Epithelial cell of proximal tubule (primary cell): ENCODE data around the gene CSKMT. TPM values are rescaled to one million over a fixed set of nuclear protein-coding genes. Genes with fewer than 3 reads are reported as not detected.
A peak's percentile ranks its signal among the peaks of the same experiment; 100 is the strongest.

ENCODE experiments used
- DNase-seq: peaks from one replicate; pipeline ENCODE4 v3.0.0-alpha.2; 2011; ENCODE audit warnings: low read depth
- H3K4me3 ChIP-seq: 2 replicates; pipeline ENCODE4 v1.5.1; 2011; ENCODE audit warnings: low read depth, mild to moderate bottlenecking, low read length
- CTCF ChIP-seq: conservative IDR thresholded peaks from 2 replicates; pipeline ENCODE4 v1.5.1; 2012; ENCODE audit warnings: low read depth, mild to moderate bottlenecking, low read length
- total RNA-seq: library from RNA; depleted of rRNA; stranded (reverse); fragments of >200 nt; gene quantifications from 2 replicates; pipeline ENCODE4 v1.2.3, GENCODE V29; 2015

CSKMT gene
- total RNA-seq, 1 donor from 2014 or later, result 21.0 TPM

DNA sequence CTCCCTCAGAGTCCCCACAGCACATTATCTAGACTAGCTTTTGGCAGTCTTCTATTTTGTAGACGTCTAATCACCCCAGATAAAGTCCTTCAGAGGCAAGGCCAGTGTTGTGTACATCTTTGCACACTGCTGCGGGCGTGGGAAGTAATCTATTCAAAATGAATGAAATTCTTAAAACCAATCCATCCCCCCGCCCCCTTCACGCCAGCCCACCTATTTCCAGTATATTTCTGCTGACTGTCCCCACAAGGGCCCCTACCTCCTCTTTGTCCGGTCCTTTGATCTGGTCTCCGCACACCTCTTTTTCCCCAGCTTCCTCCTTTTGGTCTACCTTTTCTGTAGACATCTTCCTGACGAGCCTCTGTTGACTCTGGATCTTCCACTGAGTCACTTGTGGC lies 41.7 kb downstream of the CSKMT start:
- H3K4me3 ChIP-seq, result peak overlapping the region; percentile 77

GRCh38 chr11:62707277-62707861 lies 42.3 kb downstream of the CSKMT start, which contains the start of the genes BSCL2 and GNG3:
Gene BSCL2, minus strand, starts transcription at chr11:62707424. Its CDS starts 229 bp downstream, at chr11:62707195.
Gene GNG3, plus strand, starts transcription at chr11:62707676. Its CDS starts 620 bp downstream, at chr11:62708296.
- peak within 1 kb of the TSS; percentile 77 for H3K4me3 ChIP-seq
- no peak for TF ChIP-seq CTCF
- no peak for DNase-seq

More for the DNA sequence above, 41.7 kb downstream of the CSKMT start:
- DNase-seq, result no peak
- no peak for TF ChIP-seq CTCF

DNA sequence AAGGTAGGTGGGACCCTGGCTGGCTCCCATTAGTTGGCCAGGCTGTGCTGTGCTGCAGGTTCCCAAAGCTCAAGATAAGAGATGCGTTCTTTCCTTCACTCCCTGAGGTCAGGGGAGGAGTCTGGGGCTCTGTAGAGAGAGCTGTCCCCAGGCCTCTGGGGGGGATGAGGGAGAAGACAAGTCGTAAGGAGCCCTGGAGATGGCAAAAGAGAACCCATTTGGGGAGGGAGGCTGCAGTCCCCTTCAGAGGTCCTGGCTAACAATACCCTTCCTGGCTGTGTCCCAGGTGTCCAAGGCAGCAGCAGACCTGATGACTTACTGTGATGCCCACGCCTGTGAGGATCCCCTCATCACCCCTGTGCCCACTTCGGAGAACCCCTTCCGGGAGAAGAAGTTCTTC lies 43.3 kb downstream of the CSKMT start:
- no peak for DNase-seq
- H3K4me3 ChIP-seq, result peak overlapping the region; percentile 62
- no peak for TF ChIP-seq CTCF

DNA sequence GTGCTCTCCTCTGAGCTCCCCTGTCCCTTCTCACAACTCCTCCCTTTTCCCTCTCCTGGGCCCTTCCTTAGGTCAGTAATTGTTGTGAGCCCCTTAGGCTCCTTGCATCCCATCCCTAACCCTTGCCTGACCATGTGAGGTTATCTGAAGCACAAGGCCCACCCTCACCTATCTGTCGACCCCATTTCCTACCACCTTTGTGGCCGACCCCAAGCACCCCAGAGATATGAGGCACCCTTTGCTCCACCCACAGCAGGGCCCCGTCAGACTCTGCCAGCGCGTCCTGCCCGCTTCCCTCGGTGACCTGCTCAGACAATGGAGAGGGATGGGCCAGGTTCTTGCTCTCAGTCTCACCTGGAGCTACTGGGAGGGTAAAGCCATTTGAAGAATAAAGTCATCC lies 43.7 kb downstream of the CSKMT start:
- peak overlapping the region; percentile 62 for H3K4me3 ChIP-seq
- no peak for TF ChIP-seq CTCF
- no peak for DNase-seq

- no peak for TF ChIP-seq CTCF
- H3K4me3 ChIP-seq, result peak overlapping the region; percentile 62
- peak; percentile 74 for DNase-seq
These were observed 44.3 kb downstream of the CSKMT start for GRCh38 chr11:62709247-62710000.

- DNase-seq, result no peak
- no peak for TF ChIP-seq CTCF
- H3K4me3 ChIP-seq, result peak overlapping the region; percentile 62
These were observed 44.9 kb downstream of the CSKMT start for GRCh38 chr11:62710001-62710345.
